AG09319 (cell line): ENCODE measurements around the gene FCHO2.
"Not testable (repeated sequence)": the region's sequence is repeated elsewhere in the genome, so short reads cannot be mapped to it uniquely, and the experiment has no call there.

Source experiments
- DNase-seq: peaks from one replicate; pipeline ENCODE4 v3.0.0-alpha.2; 2010; ENCODE audit warnings: low read depth; ENCODE audit errors: extremely low read depth
- TF ChIP-seq, protein P1 (sequence below): IDR thresholded peaks from 2 replicates; pipeline ENCODE4 v1.5.1; 2011; ENCODE audit warnings: low read depth, mild to moderate bottlenecking, inconsistent platforms, low read length, moderate library complexity

Gene FCHO2

GRCh38 chr5:73019766-73020165 is 63.9 kb downstream of the FCHO2 start:
- TF ChIP-seq, protein P1, sequence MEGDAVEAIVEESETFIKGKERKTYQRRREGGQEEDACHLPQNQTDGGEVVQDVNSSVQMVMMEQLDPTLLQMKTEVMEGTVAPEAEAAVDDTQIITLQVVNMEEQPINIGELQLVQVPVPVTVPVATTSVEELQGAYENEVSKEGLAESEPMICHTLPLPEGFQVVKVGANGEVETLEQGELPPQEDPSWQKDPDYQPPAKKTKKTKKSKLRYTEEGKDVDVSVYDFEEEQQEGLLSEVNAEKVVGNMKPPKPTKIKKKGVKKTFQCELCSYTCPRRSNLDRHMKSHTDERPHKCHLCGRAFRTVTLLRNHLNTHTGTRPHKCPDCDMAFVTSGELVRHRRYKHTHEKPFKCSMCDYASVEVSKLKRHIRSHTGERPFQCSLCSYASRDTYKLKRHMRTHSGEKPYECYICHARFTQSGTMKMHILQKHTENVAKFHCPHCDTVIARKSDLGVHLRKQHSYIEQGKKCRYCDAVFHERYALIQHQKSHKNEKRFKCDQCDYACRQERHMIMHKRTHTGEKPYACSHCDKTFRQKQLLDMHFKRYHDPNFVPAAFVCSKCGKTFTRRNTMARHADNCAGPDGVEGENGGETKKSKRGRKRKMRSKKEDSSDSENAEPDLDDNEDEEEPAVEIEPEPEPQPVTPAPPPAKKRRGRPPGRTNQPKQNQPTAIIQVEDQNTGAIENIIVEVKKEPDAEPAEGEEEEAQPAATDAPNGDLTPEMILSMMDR = no peak
- no peak for DNase-seq

GRCh38 chr5:73022471-73023169 is 66.8 kb downstream of the FCHO2 start:
- DNase-seq = no peak
- TF ChIP-seq, protein P1 = no peak

DNA sequence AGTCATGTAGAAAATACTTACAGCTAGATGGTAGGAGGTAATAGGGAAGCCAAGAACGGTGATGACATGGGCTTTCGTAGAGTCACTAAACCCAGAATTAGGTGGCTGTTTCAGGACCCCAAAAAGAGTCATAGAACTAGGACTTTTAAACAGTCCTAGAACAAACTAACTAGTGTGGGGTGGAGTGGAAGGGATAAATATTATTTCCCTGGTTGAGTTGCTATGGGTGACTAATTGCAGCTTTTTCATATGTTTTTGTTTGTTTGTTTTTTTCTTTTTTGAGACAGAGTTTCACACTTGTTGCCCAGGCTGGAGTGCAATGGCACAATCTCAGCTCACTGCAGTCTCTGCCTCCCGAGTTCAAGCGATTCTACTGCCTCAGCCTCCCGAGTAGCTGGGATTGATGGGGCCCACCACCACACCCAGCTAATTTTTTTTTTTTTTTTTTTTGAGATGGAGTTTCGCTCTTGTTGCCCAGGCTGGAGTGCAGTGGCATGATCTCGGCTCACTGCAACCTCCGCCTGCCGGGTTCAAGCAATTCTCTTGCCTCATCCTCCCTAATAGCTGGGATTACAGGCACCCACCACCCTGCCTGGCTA is 69.2 kb downstream of the FCHO2 start:
- DNase-seq = not testable (repeated sequence)

DNA sequence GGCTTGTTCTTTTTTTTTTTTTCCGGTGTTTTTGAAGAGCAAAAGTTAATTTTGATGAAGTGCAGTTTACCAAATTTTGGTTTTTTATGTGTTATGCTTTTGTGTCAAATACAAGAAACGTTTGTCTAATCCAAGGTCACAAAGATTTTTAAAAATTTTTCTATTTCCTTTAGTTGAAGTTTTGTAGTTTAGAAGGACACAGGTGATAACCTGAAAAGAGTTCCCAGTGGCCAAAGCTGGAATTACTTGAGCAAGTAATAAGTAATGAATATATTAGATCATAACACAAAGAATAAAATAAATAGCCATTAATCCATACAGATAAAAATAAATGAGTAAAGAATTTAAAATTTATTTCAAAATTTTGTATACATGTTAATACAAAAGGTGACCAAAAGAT is 71.5 kb downstream of the FCHO2 start:
- TF ChIP-seq, protein P1 = no peak
- DNase-seq = no peak

DNA sequence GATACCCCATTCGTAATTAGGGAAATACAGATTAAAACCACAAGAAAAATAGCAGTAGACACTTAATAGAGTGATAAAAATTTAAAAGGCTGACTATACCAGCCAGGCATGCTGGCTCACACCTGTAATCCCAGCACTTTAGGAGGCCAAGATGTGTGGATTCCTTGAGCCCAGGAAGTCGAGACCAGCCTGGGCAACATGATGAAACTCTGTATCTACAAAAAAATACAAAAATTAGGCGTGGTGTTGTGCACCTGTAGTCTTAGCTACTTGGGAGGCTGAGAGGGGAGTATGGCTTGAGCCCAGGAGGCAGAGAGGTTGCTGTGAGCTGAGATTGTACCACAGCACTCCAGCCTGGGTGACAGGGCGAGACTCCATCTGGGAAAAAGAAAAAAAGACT is 72.0 kb downstream of the FCHO2 start:
- TF ChIP-seq, protein P1 = no peak
- DNase-seq = no peak

- no peak for DNase-seq
- TF ChIP-seq, protein P1 = no peak
These were observed 73.3 kb downstream of the FCHO2 start for GRCh38 chr5:73028991-73029595.

GRCh38 chr5:73030531-73030930 is 74.7 kb downstream of the FCHO2 start:
- TF ChIP-seq, protein P1 = no peak
- no peak for DNase-seq
